Endothelial cell of umbilical vein (primary cell): Measurements from ENCODE around the gene WDR37. TPM values are rescaled to one million over a fixed set of nuclear protein-coding genes. Genes with fewer than 3 reads are reported as not detected.

Source experiments
- BruUV-seq: library from RNA; stranded (reverse); fragments of 400-500 nt; replicated peaks from 2 replicates; lab custom pipeline; 2021; lab: Mats Ljungman, UMichigan
- CTCF ChIA-PET: fragments of 300-600, 350-600 bp; sonication (Branson Sonifier 250); formaldehyde crosslinking; loops from one replicate; lab custom pipeline; 2021; ENCODE audit warnings: antibody characterized with exemption, inconsistent platforms; lab: Charles Lee
- POLR2A ChIA-PET: fragments of 300-600, 350-600 bp; sonication (Branson Sonifier 250); formaldehyde crosslinking; loops from one replicate; lab custom pipeline; 2021; ENCODE audit warnings: antibody characterized with exemption, inconsistent platforms; lab: Charles Lee
- DNase-seq: peaks from one replicate; pipeline ENCODE4 v3.0.0-alpha.2; 2011; ENCODE audit warnings: low read depth, low spot score
- FAIRE-seq: peaks from 2 replicates; lab custom pipeline; 2011; peaks lifted over from hg19 to GRCh38; lab: Jason Lieb, UNC
- H2AFZ ChIP-seq: 2 replicates; pipeline ENCODE4 v1.6.0; 2012; ENCODE audit warnings: low read depth, low read length, control low read depth, inconsistent platforms
- H3K27ac ChIP-seq: 2 replicates; pipeline ENCODE4 v1.5.1; 2011; ENCODE audit warnings: low read depth, mild to moderate bottlenecking, control low read depth, low read length, moderate library complexity; ENCODE audit not compliant: insufficient read depth
- H3K27me3 ChIP-seq, 2 experiments: 2 replicates each; pipeline versions ENCODE4 v1.6.0 to v1.6.1; 2011; ENCODE audit warnings: low read length in 2 of 2, mixed read lengths in 1 of 2; ENCODE audit not compliant: control insufficient read depth in 2 of 2, insufficient read depth in 2 of 2
- H3K36me3 ChIP-seq, 2 experiments: 2 replicates in 1 of 2; 3 replicates in 1 of 2; pipeline ENCODE4 v1.5.1; 2011; ENCODE audit warnings: low read length in 2 of 2, mild to moderate bottlenecking in 1 of 2, moderate library complexity in 1 of 2; ENCODE audit not compliant: control insufficient read depth in 2 of 2, insufficient read depth in 2 of 2; ENCODE audit errors: extremely low read depth in 1 of 2
- H3K4me1 ChIP-seq: 3 replicates; pipeline ENCODE4 v1.5.1; 2011; ENCODE audit warnings: mild to moderate bottlenecking, low read length; ENCODE audit not compliant: control insufficient read depth, insufficient read depth; ENCODE audit errors: extremely low read depth
- H3K4me2 ChIP-seq: 2 replicates; pipeline ENCODE4 v1.6.1; 2011; ENCODE audit warnings: low read length, control low read depth, mixed read lengths; ENCODE audit not compliant: insufficient read depth
- H3K4me3 ChIP-seq, 3 experiments: fragments of 200-600 bp in 1 of 3; sonication (generic), shearing (Covaris generic) in 1 of 3; replicated peaks in 1 of 3; 2 replicates each; pipeline ENCODE4 v1.5.1; 2011 to 2016; ENCODE audit warnings: control low read depth in 3 of 3, low read length in 3 of 3, mild to moderate bottlenecking in 2 of 3, inconsistent platforms in 1 of 3, low read depth in 1 of 3, moderate library complexity in 1 of 3; ENCODE audit not compliant: insufficient read depth in 1 of 3
- H3K79me2 ChIP-seq: 2 replicates; pipeline ENCODE4 v1.6.0; 2012; ENCODE audit warnings: low read length, inconsistent platforms; ENCODE audit not compliant: control insufficient read depth, insufficient read depth
- H3K9ac ChIP-seq: replicated peaks from 2 replicates; pipeline ENCODE3; 2011; ENCODE audit warnings: low read length, control low read depth; ENCODE audit not compliant: insufficient read depth; ENCODE audit errors: extremely low read depth
- H3K9me1 ChIP-seq: replicated peaks from 3 replicates; pipeline ENCODE4 v1.6.0; 2011; ENCODE audit warnings: mild to moderate bottlenecking, low read length; ENCODE audit not compliant: control insufficient read depth, insufficient read depth; ENCODE audit errors: extremely low read depth
- H3K9me3 ChIP-seq: replicated peaks from 2 replicates; pipeline ENCODE4 v1.5.1; 2012; ENCODE audit warnings: low read length, inconsistent platforms; ENCODE audit not compliant: control insufficient read depth, insufficient read depth
- H4K20me1 ChIP-seq: replicated peaks from 2 replicates; pipeline ENCODE3; 2011; ENCODE audit warnings: mild to moderate bottlenecking, low read length; ENCODE audit not compliant: control insufficient read depth, insufficient read depth; ENCODE audit errors: extremely low read depth
- CTCF ChIP-seq, 2 donors: IDR thresholded peaks; 1 replicate in 1 of 2; 2 replicates in 1 of 2; pipeline ENCODE4 v1.5.1; 2011; ENCODE audit warnings: low read length in 2 of 2, mild to moderate bottlenecking in 2 of 2, moderate library complexity in 2 of 2, control low read depth in 1 of 2, inconsistent platforms in 1 of 2, low read depth in 1 of 2; ENCODE audit not compliant: insufficient read depth in 1 of 2; ENCODE audit errors: extremely low read depth in 1 of 2
- EZH2 ChIP-seq: IDR thresholded peaks from 2 replicates; pipeline ENCODE4 v1.6.1; 2012; ENCODE audit warnings: borderline replicate concordance, low read depth, mild to moderate bottlenecking, moderate library complexity, low read length, inconsistent platforms; ENCODE audit not compliant: severe bottlenecking
- FOS ChIP-seq: IDR thresholded peaks from 2 replicates; pipeline ENCODE4 v1.6.1; 2011; ENCODE audit warnings: mild to moderate bottlenecking, low read length, moderate library complexity, borderline replicate concordance; ENCODE audit not compliant: insufficient read depth
- GATA2 ChIP-seq: IDR thresholded peaks from 2 replicates; pipeline ENCODE4 v1.7.0; 2011; ENCODE audit warnings: low read depth, mild to moderate bottlenecking, moderate library complexity, mixed read lengths, low read length; ENCODE audit not compliant: insufficient read length, insufficient read depth
- MYC ChIP-seq: IDR thresholded peaks from one replicate; pipeline ENCODE4 v1.6.1; 2011; ENCODE audit warnings: mild to moderate bottlenecking, low read depth, low read length
- POLR2A ChIP-seq: IDR thresholded peaks from 2 replicates; pipeline ENCODE4 v1.6.1; 2012; ENCODE audit warnings: low read depth, mild to moderate bottlenecking, control low read depth, low read length
- POLR2AphosphoS5 ChIP-seq: IDR thresholded peaks from 2 replicates; pipeline ENCODE4 v1.6.1; 2012; ENCODE audit warnings: low read depth, mild to moderate bottlenecking, control low read depth, low read length, moderate library complexity; ENCODE audit not compliant: insufficient read depth
- dilution Hi-C: fragments of 300-500 bp; cut with MboI; formaldehyde crosslinking; loops from one replicate; pipeline ENCODE4 v1.15.0; 2019; ENCODE audit warnings: low sequenced_read_pairs; ENCODE audit not compliant: extremely low pct_ligation_motif_present
- intact Hi-C: fragments of 100-400 bp; cut with micrococcal nuclease; formaldehyde crosslinking; loops from one replicate; pipeline ENCODE4 v1.10.0; 2022
- polyA plus RNA-seq, 4 experiments: library from polyadenylated mRNA; depleted of rRNA in 3 of 4; stranded (reverse) in 3 of 4; unstranded in 1 of 4; fragments of >200 nt; gene quantifications; 2 replicates each; pipeline versions ENCODE4 v1.2.1 to v1.2.3, GENCODE V29; 2011 to 2012; ENCODE audit warnings: missing spikeins in 1 of 4
- total RNA-seq: library from RNA; stranded (reverse); gene quantifications from 2 replicates; pipeline ENCODE4 v1.2.3, GENCODE V29; 2021
- TF ChIP-seq, protein P1 (sequence below): IDR thresholded peaks from 2 replicates; pipeline ENCODE4 v1.6.1; 2011; ENCODE audit not compliant: insufficient read depth, insufficient read length

WDR37 gene
- total and polyA plus RNA-seq, 2 donors (not counting 3 experiments of a cell fraction or from before 2014, with no cell fraction given): 21.7 to 25.5 TPM

- dilution Hi-C loops: no loop called here
- BruUV-seq: no TSS peak
Observed at GRCh38 chr10:1010703-1011102, 45.5 kb upstream of the WDR37 start.

More at GRCh38 chr10:1010703-1011102, 45.5 kb upstream of the WDR37 start:
- Histone ChIP-seq H2AFZ (no peak overlapping the region), H3K4me3 (no peak overlapping the region), H4K20me1 (no peaks in the 10 kb centered on the region), H3K9me1 (no peaks in the 10 kb centered on the region), H3K4me1 (no peaks in the 10 kb centered on the region), H3K27ac (no peak overlapping the region), H3K9ac (no peak overlapping the region), H3K4me2 (no peak overlapping the region), H3K9me3 (no peaks in the 10 kb centered on the region), H3K36me3 (peaks cover 38 to 50% of the 10 kb centered on the region in 2 experiments), H3K79me2 (peaks cover 3% of the 10 kb centered on the region), H3K27me3 (no peaks in the 10 kb centered on the region)
- intact Hi-C loops: no loop called here
- ChIA-PET CTCF (no interaction called here), POLR2A (no interaction called here)
- DNase-seq (no peak), FAIRE-seq (no peak)
- TF ChIP-seq GATA2: no peak
- no peak for TF ChIP-seq MYC
- no peak for TF ChIP-seq POLR2A
- TF ChIP-seq, protein P1, sequence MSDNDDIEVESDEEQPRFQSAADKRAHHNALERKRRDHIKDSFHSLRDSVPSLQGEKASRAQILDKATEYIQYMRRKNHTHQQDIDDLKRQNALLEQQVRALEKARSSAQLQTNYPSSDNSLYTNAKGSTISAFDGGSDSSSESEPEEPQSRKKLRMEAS: no peak
- no peak for TF ChIP-seq EZH2
- TF ChIP-seq FOS: no peak
- no peak for TF ChIP-seq CTCF (IDR thresholded peaks at IDR 0.05; ENCODE audit: extremely low read depth in 1 of 2, insufficient read depth in 1 of 2, low read depth in 1 of 2, low read length in 2 of 2)
- no peak for TF ChIP-seq POLR2AphosphoS5
